ENCODE measurements around the gene USF3.

USF3 gene

DNA sequence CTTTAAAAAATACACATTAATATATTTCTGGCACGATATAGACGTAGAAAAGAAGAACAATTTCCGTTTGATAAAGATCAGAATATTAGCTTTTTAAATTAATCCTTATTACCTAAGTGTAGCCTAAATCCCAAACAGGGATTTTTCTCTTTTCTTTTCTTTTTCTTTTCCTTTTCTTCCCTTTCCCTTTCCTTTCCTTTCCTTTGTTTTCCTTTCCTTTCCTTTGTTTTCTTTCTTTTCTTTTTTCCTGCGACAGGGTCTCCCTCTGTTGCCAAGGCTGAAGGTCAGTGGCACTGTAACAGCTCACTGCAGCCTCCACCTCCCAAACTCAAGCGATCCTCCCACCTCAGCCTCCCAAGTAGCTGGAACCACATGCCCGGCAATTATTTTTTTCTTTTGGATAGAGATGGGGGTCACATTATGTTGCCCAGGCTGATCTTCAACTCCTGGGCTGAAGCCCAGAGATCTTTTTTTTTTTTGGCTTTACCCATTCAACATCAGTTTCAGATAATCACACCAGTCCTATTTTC, 1.8 kb upstream of the USF3 start:
- DNase-seq (ENCODE audit: low read depth): no peak

DNA sequence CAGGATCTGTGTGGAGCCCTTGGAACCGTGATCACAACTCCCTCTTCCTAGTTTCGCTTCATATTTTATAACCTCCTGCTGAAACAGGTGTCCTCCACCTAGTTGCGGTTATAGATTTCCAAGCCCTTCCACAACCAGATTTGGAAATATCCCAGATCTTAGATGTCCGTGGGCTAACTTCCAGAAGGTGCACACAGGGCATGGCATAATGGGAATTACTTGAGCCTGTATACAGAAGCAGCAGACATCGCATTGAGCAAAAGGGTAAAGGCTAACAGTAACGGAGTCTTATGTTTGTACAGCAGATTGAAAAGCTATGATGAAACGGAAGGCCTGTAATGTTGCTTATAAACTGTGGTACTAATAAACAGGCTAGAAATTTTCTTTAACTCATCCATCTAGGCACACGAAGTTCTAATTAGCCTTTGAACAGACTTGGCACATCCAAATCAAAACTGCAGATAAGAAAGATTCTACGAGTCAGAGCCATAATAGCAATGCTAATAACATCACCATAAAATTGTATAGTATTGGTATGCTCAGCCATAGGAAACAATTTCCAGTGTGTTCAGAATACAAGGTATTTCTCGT, 1.2 kb upstream of the USF3 start:
- DNase-seq (ENCODE audit: low read depth): no peak

DNA sequence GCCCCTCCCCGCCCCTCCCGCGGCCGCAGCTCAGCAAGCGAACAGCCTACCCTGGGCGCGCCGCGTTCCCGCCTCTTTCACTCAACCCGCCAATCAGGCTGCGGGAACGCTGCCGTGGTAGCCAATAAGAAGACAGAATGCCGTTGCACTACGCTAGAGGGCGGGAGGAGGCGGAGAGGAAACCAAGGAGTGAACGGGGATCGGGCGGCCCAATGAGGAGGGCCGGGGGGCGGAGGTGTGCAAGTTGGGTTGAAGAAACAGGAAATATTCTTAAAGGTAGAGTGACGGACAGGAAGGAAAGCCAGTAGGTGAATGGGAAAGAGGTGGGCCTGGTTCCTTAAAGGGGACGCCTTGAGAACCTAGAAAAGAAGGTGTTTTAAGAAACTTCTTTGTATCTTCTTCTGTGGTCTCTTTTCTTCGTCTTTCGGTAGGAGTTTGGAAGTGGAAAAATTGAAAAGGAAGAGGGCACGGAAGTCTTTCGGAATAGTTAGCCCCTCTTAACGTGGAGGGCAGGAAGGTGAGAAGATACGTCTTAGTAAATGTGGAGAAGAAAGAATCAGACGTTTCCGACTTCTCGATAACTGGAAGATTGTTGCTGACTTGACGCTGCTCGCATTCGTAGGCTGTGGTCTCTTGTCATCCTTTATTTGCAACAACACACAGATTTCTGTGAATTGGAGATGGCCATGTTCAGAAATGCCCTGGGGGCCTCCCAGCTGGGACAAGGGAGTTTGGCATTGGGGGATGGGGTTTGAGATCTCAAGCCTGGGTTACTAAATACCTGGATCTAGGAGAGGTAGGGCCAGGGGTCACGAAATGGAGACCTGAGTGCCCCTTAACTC, 437 bp upstream of the USF3 start:
- peak; percentile 96 for DNase-seq (ENCODE audit: low read depth)

DNA sequence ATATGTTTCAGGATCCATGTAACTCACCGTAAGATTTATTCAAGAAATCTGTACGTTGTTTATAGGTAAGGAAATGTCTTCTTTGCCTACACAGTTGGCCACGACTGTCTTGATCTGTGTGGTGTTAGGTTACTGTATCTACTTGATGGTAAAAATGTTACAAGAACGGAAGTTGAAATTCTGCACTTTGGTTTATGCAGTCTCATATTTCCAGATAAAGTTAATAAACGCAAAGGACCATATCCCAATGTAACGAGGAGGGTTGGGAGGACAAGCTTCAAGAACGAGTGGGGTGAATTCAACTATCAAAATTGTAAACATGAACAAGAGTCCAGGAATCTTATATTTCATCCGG, 1.0 kb downstream of the USF3 start:
- DNase-seq (ENCODE audit: low read depth): no peak

DNA sequence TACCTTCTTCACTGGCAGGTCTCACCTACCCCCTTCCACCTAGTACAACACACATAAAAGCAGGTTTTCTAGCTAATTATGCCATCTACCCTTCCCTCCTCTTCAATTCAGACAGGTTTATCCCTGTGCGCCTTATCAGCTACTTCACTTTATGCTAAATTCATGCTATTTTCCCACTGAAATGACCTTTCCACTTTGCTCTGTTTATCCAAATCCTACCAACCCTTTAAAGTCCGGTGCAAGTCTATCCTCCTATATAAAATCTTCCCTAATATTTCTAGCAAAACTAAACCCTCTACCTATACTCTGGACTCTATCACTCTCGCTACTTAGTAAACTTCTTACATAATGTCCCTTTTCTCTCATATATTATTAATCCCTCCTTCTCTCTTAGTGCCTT, 6.0 kb downstream of the USF3 start:
- DNase-seq (ENCODE audit: low read depth): no peak

DNA sequence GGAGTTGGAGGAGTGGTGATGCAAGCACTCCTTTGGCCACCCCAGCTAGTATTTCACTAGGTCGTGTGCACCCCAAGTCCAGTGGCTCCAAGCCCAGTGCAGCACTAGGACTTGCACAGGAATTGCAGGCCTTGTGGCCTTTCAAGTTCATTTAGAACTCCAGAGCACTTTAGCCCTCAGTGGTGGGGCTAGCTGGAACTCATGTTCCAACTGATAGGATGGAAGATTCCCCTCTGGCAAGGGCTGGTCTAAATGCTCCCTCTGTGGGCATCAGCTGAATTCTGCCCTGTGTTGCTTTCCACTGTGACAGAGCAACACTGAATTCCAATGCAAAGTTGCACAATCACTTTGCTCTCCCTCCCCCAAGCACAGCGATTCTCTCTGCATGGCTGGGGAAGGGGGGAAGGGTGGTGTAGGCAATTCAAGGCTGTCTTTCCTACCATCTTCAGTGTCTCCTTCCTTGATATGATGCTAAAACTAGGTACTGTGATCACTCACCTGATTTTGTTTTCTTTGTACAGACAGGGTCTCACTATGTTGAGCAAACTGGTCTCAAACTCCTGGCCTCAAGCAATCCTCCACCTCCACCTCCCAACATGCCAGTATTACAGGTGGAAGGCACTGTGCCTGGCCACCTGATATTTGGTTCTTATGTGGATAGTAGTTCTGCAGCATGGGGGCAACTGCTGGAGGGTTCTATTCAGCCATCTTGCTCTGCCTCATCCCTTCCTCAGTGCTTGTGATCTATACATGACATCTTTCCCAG, 10.3 kb downstream of the USF3 start:
- peak; percentile 21 for DNase-seq (ENCODE audit: low read depth)

DNA sequence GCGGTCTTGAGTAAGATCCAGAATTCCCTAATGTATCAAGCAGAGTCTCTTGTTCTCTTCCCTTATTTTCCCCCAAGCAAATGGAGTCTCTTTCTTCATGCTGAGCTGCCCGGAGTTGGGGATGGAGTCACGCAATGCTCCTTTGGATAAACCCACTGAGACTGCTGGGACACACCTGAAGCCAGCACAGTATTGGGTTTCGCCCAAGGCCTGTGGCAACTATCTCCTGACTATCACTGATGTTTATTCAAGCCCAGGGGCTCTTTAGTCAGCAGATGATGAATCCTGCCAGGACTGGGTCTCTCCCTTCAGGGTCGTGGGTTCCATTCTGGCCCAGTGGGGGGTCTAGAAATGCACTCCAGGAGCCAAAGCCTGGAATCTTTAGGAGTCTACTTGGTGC, 11.3 kb downstream of the USF3 start:
- DNase-seq (ENCODE audit: low read depth): no peak

DNA sequence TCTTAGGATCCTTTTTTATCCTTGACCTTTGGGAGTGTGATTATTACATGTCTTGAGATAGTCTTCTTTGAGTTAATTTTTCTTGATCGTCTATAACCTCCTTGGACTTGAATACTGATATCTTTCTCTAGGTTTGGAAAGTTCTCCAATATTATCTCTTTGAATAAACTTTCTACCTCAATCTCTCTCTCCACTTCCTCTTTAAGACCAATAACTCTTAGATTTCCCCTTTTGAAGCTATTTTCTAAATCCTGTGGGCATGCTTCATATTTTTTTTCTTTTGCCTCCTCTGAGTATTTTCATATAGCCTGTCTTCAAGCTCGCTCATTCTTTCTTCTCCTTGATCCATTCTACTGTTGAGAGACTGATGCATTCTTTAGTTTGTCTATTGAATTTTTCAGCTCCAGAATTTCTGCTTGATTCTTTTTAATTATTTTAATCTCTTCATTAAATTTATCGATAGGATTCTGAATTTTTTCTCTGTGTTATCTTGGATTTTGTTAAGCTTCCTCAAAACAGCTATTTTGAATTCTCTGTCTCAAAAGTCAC, 12.1 kb downstream of the USF3 start:
- no peak for DNase-seq (ENCODE audit: low read depth)

DNA sequence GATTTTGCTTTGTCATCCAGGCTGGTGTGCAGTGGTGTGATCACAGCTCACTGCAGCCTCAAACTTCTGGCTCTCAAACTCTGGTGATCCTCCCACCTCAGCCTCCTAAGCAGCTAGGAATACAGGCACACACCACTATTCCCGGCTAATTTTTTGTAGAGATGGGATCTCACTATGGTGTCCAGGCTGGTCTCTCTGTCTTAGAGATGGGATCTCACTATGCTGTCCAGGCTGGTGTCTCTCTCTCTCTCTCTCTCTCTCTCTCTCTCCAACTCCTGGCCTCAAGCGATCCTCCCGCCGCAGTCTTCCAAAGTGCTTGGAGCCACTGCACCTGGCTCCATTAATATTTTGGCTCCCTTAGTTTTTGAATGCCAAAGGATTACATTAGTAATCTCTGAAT, 17.7 kb downstream of the USF3 start:
- no peak for DNase-seq (ENCODE audit: low read depth)

DNA sequence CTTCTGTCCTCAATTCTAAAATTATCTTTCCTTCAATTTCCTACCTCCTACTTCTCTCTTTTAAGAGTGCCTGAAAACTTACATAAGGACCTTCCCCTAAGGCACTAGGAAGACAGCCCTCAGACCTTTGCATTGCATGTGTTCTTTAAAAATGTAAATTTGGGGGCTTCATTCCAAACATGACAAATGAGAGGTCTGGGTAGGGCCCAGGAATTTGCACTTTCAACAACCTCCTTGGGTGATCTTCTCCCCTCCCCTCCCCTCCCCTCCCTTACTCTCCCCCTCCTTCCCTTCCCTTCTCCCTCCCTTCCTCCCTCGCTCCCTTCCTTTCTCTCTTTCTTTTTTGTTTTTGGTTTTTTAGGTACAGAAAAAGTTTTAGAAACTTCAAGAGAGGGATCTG, 18.7 kb downstream of the USF3 start:
- DNase-seq (ENCODE audit: low read depth): no peak

DNA sequence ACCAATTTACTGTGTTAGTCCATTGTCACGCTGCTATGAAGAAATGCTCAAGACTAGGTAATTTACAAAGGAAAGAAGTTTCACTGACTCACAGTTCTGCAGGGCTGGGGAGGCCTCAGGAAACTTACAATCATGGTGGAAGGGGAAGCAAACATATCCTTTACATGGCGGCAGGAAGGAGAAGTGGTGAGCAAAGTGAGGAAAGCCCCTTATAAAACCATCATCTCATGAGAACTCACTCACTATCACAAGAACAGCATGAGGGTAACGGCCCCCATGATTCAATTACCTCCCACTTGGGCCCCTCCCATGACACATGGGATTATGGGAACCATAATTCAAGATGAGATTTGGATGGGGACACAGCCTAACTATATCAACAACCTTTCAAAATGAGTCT, 20.2 kb downstream of the USF3 start:
- no peak for DNase-seq (ENCODE audit: low read depth)

DNA sequence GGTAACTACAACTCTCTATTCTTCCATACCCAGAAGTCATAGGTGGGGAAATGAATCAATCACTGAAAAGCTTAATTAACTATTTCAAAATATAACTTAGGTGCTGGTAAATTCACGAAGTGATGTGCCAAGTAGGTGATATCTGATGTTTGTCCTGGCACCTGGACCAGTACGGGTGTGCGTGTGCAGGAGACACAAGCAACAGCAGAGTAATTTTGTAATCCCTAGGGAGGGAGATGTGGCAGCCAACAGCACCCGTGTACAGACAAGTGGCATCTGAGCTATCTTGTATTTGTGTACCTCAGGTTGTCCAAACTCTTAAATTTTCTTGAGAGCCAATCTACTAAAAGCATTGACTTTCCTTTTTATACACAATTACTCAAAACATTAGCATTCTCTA, 22.8 kb downstream of the USF3 start:
- DNase-seq (ENCODE audit: low read depth): no peak

DNA sequence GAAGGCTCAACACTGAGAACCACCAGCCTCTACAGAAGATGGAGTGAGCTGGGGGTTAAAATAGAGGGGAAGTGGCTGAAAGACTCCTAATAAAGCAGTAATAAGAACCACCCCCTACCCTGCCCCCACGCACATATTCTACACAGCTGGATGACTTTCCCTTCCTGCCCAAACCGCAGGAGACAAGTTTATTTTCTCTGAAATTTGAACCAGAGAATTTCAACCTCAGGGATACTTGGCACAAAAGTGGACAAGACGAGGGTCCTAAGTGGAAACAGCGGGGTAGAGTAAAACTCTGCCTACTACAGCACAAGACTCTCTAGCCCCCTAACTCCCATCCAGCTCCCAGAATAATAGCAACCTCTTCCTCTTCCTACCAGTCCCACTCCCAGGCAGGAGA, 28.4 kb downstream of the USF3 start:
- DNase-seq (ENCODE audit: low read depth): no peak

DNA sequence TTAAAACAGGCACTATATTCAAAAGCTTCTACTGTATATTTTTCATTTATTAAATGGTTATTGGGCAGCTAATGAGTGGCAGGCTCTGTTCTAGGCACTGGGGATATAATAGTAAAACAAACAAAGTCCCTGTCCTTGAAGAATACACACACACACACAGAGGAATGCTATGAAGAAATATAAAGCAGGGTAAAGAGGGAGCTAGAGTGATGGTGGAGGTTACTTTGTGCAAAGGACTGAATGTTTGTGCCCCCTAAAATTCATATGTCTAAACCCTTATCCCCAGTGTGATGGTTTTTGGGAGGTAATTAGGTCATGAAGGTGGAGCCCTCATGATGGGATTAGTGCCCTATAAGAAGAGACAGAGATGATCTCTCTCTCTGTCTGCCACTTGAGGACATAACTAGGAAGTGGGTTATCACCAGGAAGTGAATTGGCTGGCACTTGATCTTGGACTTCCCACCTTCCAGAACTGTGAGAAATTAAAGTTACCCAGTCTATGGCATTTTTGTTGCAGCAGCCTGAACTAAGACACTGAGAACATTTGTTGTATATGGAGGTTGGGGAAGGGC, 31.8 kb downstream of the USF3 start:
- DNase-seq (ENCODE audit: low read depth): no peak

DNA sequence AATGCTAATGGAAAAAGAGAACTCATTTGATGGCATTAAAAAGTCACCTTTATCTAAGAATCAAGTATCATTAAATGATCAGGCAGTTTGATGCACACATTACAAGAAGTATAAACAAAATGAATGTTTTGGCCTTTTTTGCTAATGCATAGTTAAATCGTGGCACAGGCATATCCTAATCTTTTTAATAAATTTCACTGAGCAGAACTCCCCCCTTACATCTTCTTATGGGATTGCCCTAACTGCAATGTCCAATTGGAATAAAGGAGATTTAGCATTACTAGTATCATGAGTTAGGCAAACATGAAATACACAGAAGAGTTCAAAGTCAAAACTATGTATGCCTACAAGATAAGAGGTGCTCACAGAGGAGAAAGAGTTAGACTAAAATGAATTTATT, 32.7 kb downstream of the USF3 start:
- DNase-seq (ENCODE audit: low read depth): no peak

DNA sequence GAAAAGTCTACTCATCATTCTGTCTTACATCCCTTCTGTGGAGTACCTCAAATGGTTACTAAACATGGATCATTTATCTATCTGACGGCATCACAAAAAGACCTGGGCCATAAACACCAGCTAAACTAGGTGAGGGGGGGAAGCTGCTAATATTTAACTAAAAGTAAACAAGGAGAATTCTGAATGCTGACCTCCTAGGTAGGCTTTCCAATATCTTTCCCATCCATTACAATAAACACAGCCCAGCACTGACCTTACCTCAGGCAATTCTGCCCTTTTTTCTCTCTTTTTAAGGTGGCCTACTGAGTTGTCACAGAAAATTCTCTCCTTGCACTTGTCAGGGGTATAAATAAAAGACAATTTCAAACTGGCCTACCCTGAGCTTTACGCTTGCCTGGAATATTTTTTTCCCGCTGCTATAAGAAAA, 33.1 kb downstream of the USF3 start:
- no peak for DNase-seq (ENCODE audit: low read depth)

DNA sequence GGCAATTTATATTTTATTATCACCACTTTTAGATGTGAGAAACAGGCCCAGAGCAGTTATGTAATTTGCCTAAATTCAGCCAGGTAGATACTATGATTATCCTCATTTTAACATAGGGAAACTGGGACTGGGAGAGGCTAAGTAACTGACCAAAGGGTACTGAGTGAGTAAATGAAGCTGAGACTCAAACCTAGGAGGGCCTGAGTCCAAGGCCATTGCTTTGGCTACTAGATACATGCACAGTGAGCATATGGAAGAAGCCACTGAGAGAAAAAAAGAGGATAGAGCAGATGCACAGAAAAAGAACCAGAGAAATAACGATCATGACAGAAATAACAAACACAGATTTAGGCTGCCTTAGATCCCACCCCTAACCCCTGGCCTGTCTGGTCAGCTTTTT, 33.6 kb downstream of the USF3 start:
- DNase-seq (ENCODE audit: low read depth): no peak

DNA sequence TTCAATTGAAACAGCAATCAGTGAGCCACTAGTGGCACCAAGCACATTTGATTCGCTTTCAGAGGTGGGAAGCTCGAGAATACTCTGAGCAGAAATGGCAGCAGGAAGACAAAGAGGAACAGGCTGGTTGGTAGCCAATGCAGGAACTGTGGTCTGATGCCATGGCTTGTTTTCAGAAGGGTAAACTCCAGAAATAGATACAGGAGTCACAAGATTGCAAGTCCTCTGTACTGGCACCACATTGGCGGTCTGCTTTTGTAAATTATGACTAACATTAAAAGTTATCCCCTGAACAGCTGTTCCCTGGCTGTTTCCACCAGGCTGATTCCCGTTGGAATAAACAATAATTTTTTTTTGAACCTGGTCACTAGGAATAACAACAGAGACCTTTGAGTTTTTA, 35.5 kb downstream of the USF3 start:
- no peak for DNase-seq (ENCODE audit: low read depth)

DNA sequence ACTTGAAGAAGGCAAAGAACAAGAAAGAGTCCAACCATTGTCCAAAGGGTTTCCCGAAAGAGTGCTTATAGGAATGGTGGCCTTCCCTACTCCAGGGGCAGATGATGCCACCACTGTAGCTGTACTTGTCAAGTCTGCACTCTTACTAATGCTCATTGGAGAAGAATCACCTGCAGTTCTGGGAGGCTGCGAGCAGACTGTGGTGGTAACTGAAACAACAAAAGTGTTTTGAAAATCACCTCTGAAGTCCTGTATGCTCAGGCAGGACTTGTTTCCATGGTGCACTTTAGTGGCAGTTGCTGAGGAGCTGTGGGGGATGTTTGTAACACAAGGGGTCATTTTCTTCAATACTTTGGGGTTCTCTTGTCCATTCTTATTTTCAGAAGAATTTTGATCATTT, 36.0 kb downstream of the USF3 start:
- DNase-seq (ENCODE audit: low read depth): no peak

DNA sequence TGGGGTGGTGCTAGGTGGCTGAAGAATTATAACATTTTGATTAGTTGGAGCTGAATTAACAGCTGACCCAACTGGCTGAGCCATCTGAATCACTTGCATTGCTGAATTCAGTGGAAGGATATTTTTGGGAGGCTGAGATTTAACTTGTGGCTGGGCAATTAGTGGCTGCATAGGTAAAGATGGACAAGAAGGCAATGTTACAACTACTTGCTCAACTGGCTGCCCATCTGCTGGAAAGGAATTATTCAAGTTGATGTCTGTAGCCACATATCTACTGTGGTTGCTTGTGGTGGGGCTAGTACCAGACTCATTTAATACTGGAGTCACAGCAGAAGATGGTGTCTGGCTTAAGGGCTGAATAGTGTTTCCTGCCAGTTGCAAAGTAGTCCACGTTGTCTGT, 36.4 kb downstream of the USF3 start:
- DNase-seq (ENCODE audit: low read depth): no peak

DNA sequence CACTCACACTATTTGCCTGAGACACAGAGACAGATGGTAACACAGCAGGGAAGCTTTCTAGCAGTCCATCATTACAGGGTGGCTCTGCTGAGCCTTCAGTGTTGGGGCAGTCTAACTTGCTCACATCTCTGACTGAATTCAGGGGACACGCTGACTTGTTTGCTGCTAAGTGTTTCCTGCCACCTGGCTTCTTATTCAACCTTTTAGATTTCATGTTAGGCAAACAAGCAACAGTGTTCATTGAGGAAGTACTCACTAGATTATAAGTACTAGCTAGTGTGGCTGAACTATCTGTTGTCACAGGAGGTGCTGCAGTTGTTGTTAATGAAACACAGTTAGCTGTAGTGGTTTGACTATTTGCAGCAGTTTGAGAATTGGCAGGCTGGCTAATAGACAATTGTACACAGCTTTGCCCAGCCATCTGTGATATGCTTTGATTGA, 37.3 kb downstream of the USF3 start:
- no peak for DNase-seq (ENCODE audit: low read depth)

DNA sequence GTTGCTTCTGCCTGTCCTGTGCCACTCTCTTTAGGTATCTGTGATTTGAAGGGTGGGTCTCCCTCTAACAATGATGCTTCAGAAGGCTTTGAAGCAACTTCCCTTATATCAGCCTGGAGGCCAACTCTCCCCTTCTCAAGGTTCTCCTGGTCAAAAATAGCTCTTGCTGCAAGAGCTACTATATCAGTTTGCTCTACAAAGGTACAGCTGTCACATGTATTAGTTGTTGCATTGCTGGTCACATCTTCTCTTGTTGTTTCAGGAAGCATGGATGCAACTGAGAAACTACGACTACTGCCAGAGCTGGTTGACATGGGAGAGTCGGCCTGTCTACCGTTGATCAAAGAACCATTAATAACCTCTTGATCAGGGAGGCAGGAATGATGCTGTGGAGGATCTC, 38.3 kb downstream of the USF3 start:
- DNase-seq (ENCODE audit: low read depth): no peak
